DMS153 treated with DMSO at 0.1 percent for 48 hours (cell line): ENCODE data around the gene CRADD.
"Not testable (repeated sequence)": the region's sequence is repeated elsewhere in the genome, so short reads cannot be mapped to it uniquely, and the experiment has no call there.

ENCODE experiments used
- DNase-seq: peaks from one replicate; lab custom pipeline; 2025; ENCODE audit not compliant: unreplicated experiment; lab: John Stamatoyannopoulos, UW

Gene CRADD

GRCh38 chr12:93862424-93862823 lies 185.2 kb downstream of the CRADD start:
- DNase-seq: no peak

GRCh38 chr12:93865751-93866150 lies 188.6 kb downstream of the CRADD start:
- no peak for DNase-seq

DNA sequence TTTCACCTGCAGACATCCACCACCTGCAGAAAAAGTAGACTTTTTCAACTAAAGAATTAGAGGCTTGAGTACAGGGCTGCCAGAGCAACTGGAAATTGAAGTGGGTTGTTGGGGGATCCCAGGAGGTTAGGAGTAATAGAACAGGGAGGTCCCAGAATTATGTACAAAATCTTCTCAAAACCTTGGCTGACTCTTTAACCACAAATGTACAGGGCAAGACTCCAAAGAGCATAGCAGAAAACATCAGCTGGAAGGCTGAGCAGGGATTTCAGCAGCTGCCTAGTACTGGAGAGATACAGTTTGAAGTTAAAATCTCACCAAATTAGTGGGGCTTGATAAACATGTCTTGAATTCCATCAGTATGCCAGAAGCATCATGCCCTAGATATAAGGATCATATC lies 191.6 kb downstream of the CRADD start:
- no peak for DNase-seq

DNA sequence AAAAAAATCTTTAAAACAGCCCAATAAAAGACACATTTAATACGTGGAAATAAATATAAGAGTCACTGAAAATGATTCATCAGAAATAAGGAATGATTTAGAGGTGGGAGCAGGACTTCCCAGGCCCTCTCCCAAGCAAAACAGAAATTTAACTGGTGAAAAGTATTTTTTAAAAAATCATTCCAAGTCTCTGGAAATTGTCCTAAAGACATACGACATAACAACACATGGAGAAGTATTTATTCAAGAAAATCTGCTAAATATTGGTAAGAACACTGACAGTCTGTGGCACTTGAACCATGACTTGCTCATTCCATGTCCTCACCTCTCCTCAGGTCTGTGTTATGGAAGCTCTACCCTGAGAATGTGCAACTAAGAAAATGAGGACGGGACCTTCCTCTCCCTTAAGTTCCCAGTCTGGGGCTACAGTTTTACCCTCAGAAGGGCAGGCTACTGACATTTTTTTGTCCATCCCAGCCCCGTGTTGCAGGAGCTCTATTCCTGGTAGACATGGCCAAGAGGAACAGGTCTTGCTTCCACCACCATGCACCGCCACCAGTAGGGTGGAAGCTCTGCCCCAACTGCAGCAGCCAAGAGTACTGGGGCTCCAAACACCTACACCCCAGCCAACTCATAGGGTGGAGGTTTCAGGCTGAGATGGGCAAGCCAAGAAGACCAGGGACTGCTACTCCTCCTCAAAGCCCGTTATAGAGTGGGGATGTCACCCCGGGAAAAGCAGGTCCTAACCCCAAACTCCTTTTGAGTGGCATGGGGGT lies 193.0 kb downstream of the CRADD start:
- no peak for DNase-seq

DNA sequence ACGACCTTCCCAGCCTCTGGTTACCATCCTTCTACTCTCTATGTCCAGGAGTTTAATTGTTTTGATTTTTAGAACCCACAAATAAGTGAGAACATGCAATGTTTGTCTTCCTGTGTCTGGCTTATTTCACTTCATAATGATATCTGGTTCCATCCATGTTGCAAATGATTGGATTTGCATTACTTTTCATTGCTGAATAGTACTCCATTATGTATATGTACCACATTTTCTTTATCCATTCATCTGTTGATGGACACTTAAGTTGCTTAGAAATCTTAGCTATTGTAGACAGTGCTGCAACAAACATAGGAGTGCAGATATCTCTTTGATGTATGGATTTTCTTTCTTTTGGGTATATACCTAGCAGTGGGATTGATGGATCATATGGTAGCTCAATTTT lies 194.4 kb downstream of the CRADD start:
- not testable (repeated sequence) for DNase-seq

DNA sequence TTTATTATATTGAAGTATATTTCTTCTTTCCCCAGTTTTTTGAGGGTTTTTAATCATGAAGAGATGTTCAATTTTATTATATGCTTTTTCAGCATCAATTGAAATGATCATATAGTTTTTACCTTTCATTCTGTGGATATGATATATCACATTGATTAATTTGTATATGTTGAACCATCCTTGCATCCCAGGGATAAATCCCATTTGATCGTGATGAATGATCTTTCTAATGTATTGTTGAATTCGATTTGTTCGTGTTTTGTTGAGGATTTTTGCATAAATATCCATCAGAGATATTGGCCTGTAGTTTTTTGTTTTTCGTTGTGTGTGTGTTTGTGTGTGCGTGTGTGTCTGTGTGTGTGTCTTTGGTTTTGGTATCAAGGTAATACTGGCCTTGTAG lies 196.4 kb downstream of the CRADD start:
- DNase-seq: no peak

GRCh38 chr12:93875157-93875556 lies 198.0 kb downstream of the CRADD start:
- no peak for DNase-seq

DNA sequence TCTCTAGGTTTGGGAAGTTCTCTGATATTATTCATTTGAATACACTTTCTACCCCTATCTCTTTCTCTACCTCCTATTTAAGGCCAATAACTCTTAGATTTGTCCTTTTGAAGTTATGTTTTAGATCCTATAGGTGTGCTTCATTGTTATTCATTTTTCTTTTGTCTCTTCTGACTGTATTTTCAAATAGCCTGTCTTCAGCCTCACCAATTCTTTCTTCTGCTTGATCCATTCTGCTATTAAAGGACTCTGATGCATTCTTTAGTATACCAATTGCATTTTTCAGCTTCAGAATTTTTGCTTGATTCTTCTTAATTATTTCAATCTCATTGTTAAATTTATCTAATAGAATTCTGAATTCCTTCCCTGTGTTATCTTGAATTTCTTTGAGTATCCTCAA lies 199.2 kb downstream of the CRADD start:
- DNase-seq: no peak

DNA sequence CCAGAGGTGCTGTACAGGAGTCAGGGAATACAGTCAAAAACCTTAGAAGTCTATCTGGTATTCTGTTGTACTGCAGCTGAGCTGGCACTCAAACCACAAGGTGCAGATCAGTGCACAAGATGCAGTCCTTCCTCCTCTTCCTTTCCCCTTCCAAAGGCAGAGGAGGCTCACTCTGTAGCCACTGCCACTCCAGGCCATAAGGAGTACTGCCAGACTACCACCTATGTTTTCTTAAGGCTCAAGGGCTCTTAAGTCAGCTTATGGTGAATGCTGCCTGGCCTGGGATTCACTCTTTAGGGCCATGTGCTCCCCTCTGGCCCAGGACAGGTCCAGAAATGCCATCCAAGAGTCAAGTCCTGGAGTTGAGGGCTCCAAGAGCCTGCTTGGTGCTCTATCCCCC lies 200.3 kb downstream of the CRADD start:
- no peak for DNase-seq

- no peak for DNase-seq
Measured at GRCh38 chr12:93879476-93880421, 202.6 kb downstream of the CRADD start.

GRCh38 chr12:93880853-93881522 lies 203.8 kb downstream of the CRADD start:
- DNase-seq: no peak

- no peak for DNase-seq
Measured at GRCh38 chr12:93882763-93883162, 205.6 kb downstream of the CRADD start.

DNA sequence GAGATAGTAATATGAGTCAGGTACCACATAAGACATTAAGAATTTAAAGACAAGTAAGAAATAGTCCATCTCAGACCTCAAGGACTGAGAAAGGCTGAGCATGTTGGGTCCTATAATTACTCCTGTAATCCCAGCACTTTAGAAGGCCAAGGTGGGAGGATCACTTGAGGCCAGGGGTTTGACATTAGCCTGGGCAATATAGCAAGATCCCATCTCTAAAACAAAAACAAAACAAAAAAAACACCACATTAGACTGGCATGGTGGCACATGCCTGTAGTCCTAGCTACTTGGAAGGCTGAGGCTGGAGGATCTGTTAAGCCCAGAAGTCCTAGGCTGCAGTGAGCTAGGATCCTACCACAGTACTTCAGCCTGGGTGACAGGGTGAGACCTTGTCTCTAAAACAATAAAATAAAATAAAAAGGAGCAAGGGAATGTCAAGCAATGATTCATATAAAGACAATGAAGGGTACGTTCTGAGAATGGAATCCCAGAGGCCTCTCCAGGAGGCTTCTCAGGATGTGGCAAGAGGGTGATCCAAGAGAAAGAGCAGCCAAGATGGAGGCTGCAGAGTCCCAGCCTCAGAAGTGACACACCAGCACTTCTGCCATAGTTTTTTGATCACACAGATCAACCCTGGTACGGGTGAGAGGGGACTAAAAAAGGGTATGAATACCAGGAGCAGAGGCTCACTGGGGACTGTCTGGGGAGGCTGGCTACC lies 206.4 kb downstream of the CRADD start:
- no peak for DNase-seq

DNA sequence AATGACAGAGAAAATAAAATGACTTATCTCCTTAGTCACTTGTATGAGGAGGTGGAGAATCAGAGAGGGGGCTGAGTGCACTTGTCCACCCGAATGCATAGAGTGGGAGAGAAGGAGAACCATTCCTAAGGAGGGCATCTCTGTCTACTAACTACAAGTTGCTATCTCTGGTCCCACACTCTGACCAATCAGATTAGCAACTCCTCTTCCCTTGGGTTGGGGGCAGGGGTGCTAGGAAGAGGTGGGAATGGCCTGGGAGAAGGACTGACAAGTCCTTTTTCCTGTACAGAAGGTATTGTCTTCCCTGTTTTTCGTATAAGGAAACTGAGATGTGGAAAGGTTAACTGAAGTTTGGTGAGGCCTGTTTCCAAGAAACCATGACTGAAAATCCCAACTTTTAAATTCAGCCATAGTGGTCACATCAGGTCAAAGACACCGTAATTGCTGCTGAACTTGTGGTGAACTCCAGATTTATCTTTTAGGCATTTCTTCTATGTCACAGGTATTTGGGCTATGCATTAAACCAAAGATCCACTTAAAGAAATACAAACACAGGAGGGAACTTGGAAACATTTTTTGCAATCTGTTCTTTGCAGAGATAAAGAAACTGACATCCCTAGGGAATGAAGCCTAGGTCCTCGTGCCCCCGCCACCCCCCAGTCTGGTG lies 207.8 kb downstream of the CRADD start:
- DNase-seq: no peak

DNA sequence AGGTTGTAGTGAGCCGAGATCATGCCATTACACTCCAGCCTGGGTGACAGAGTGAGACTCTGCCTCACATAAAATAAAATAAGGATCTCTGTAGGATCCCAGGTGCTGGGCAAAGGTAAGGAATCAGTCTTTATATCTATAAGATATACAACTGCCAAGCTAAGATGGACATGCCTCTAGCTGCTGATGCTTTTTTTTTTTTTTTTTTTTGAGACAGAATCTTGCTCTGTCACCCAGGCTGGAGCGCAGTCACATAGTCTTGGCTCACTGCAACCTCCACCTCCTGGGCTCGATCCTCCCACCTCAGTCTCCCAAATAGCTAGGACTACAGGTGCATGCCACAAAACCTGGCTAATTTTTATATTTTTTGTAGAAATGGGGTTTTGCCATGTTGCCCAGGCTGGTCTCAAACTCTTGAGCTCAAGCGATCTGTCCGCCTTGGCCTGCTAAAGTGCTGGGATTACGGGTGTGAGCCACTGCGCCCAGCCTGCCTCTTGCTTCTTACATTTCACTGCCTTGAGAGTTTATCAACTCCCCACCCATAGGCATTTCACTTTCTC lies 208.9 kb downstream of the CRADD start:
- not testable (repeated sequence) for DNase-seq

- no peak for DNase-seq
Measured at GRCh38 chr12:93886533-93887511, 209.6 kb downstream of the CRADD start.

DNA sequence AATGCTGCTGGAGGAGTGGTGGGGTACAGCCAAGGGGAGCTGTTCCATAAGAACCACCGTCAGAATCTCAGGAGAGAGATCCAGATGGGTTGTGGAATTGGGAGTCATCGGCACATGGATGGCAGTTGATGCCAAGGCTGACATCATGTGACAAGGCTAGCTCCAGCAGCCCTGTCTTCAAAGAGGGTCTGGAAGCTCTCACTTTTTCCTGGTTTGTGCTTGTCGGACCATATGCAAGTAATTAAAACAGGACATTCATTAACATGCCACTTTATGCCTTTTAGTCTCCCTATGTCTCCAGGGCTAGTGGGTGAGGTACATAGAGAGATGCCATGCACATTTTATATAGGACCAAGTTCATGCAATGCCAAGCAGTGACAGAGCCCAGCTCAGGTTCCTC lies 211.8 kb downstream of the CRADD start:
- no peak for DNase-seq

- no peak for DNase-seq
Measured at GRCh38 chr12:93889516-93890212, 212.5 kb downstream of the CRADD start.
